Endometrial microvascular endothelial cells (primary cell): Measurements from ENCODE around the gene FARP1. TPM values are rescaled to one million over a fixed set of nuclear protein-coding genes. Genes with fewer than 3 reads are reported as not detected.

Experiments
- in situ Hi-C: cut with HindIII; loops from 2 replicates; pipeline ENCODE4 v1.10.0; 2017; ENCODE audit warnings: low sequenced_read_pairs, low pct_unique_long_range_greater_than_20kb; ENCODE audit errors: inconsistent ontology term
- total RNA-seq: library from RNA; depleted of rRNA; stranded (reverse); fragments of >200 nt; gene quantifications from one replicate; pipeline ENCODE4 v1.2.3, GENCODE V29; 2015; ENCODE audit errors: inconsistent ontology term

The FARP1 gene
- total RNA-seq, 1 donor from 2014 or later = 67.3 TPM

- in situ Hi-C loops = no loop called here
These were observed 19.7 kb upstream of the FARP1 start for GRCh38 chr13:98123176-98123575.

- in situ Hi-C loops = loop anchor here (25.0 kb wide), 2 partner anchors 283 to 533 kb away; no protein-coding TSS in a partner anchor
These were observed 13.7 kb upstream of the FARP1 start for GRCh38 chr13:98129059-98129746.

GRCh38 chr13:98133946-98134345, 8.9 kb upstream of the FARP1 start:
- in situ Hi-C loops = loop anchor here (25.0 kb wide), 2 partner anchors 278 to 528 kb away; no protein-coding TSS in a partner anchor

- in situ Hi-C loops = loop anchor here (25.0 kb wide), 2 partner anchors 277 to 527 kb away; no protein-coding TSS in a partner anchor
These were observed 8.0 kb upstream of the FARP1 start for GRCh38 chr13:98134901-98135300.

- in situ Hi-C loops = loop anchor here (25.0 kb wide), 2 partner anchors 271 to 521 kb away; no protein-coding TSS in a partner anchor
These were observed 1.8 kb upstream of the FARP1 start for GRCh38 chr13:98141091-98141490.

- in situ Hi-C loops = loop anchor here (25.0 kb wide), 2 partner anchors 271 to 521 kb away; no protein-coding TSS in a partner anchor
These were observed 1.1 kb upstream of the FARP1 start for GRCh38 chr13:98141509-98142379.

- in situ Hi-C loops = loop anchor here (25.0 kb wide), 2 partner anchors 269 to 519 kb away; no protein-coding TSS in a partner anchor
These were observed 261 bp downstream of the FARP1 start for GRCh38 chr13:98143157-98143553.

- in situ Hi-C loops = loop anchor here (25.0 kb wide), 2 partner anchors 269 to 519 kb away; no protein-coding TSS in a partner anchor
These were observed 720 bp downstream of the FARP1 start for GRCh38 chr13:98143601-98144026.

GRCh38 chr13:98144027-98144741, 1.3 kb downstream of the FARP1 start:
- in situ Hi-C loops = loop anchor here (25.0 kb wide), 2 partner anchors 268 to 518 kb away; no protein-coding TSS in a partner anchor

- in situ Hi-C loops = loop anchor here (25.0 kb wide), 2 partner anchors 267 to 517 kb away; no protein-coding TSS in a partner anchor
These were observed 2.0 kb downstream of the FARP1 start for GRCh38 chr13:98144801-98145350.

GRCh38 chr13:98147521-98147920, 4.6 kb downstream of the FARP1 start:
- in situ Hi-C loops = loop anchor here (25.0 kb wide), 2 partner anchors 265 to 515 kb away; no protein-coding TSS in a partner anchor

- in situ Hi-C loops = no loop called here
These were observed 8.1 kb downstream of the FARP1 start for GRCh38 chr13:98150832-98151479.

- in situ Hi-C loops = no loop called here
These were observed 12.7 kb downstream of the FARP1 start for GRCh38 chr13:98155475-98156109.

GRCh38 chr13:98156259-98156658, 13.4 kb downstream of the FARP1 start:
- in situ Hi-C loops = no loop called here

GRCh38 chr13:98157188-98157587, 14.3 kb downstream of the FARP1 start:
- in situ Hi-C loops = no loop called here

- in situ Hi-C loops = no loop called here
These were observed 14.7 kb downstream of the FARP1 start for GRCh38 chr13:98157609-98158008.

- in situ Hi-C loops = no loop called here
These were observed 15.4 kb downstream of the FARP1 start for GRCh38 chr13:98158172-98158899.
